ENCODE results near the gene BTAF1. TPM values are rescaled to one million over a fixed set of nuclear protein-coding genes. Genes with fewer than 3 reads are reported as not detected.

The BTAF1 gene
- total RNA-seq, 1 donor, result 59.2 TPM

DNA sequence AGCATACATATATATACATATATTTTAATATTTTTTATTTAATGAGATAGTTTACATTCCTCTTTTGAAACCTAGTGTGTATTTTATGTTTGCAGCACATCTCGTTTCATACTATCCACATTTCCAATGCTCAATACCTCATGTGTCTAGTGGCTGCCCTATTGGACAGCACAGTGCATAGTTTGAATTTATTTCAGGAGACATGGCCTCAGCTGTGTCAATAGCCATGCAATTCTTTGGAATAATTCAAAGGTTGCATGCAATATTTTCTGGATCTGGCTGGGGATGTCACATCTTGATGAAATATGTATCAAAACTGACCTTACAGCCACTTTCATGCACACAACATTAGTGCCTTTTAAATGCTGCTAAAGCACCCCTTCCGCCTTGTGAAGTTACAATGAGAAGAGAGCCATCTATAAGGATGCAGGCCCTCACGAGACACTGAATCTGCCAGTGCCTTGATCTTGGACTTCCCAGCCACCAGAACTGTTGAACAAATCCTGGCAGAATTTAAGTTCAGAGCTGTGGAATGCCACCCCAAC is 27.3 kb upstream of the BTAF1 start:
- DNase-seq (ENCODE audit: low read depth), result no peak
- TF ChIP-seq, protein P1, sequence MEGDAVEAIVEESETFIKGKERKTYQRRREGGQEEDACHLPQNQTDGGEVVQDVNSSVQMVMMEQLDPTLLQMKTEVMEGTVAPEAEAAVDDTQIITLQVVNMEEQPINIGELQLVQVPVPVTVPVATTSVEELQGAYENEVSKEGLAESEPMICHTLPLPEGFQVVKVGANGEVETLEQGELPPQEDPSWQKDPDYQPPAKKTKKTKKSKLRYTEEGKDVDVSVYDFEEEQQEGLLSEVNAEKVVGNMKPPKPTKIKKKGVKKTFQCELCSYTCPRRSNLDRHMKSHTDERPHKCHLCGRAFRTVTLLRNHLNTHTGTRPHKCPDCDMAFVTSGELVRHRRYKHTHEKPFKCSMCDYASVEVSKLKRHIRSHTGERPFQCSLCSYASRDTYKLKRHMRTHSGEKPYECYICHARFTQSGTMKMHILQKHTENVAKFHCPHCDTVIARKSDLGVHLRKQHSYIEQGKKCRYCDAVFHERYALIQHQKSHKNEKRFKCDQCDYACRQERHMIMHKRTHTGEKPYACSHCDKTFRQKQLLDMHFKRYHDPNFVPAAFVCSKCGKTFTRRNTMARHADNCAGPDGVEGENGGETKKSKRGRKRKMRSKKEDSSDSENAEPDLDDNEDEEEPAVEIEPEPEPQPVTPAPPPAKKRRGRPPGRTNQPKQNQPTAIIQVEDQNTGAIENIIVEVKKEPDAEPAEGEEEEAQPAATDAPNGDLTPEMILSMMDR (IDR thresholded peaks at IDR 0.05; ENCODE audit: insufficient read depth, low read depth, low read length), result no peak
- no peak overlapping the region for H3K4me3 ChIP-seq (ENCODE audit: low read depth, low read length)

DNA sequence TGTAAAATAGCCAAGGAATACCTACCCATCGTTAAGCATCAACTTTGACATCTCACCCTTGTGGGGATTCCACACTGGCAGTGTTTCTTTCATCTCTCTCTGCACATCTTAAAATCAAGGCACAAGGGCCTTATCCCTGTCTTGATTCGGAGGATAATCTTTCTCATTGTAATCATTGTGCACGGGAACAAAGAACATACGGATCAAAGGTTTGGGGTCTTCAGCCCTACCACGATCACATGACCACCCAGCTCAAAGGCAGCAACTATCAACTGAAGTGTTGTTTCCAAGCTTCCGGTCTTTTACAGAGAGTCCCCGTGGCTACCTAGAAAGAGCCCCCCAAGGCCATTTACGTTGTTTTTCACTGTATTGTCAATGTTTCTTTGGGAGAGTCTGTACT is 26.1 kb upstream of the BTAF1 start:
- H3K4me3 ChIP-seq (ENCODE audit: low read depth, low read length), result no peak overlapping the region
- DNase-seq (ENCODE audit: low read depth), result no peak
- TF ChIP-seq, protein P1 (IDR thresholded peaks at IDR 0.05; ENCODE audit: insufficient read depth, low read depth, low read length), result no peak

DNA sequence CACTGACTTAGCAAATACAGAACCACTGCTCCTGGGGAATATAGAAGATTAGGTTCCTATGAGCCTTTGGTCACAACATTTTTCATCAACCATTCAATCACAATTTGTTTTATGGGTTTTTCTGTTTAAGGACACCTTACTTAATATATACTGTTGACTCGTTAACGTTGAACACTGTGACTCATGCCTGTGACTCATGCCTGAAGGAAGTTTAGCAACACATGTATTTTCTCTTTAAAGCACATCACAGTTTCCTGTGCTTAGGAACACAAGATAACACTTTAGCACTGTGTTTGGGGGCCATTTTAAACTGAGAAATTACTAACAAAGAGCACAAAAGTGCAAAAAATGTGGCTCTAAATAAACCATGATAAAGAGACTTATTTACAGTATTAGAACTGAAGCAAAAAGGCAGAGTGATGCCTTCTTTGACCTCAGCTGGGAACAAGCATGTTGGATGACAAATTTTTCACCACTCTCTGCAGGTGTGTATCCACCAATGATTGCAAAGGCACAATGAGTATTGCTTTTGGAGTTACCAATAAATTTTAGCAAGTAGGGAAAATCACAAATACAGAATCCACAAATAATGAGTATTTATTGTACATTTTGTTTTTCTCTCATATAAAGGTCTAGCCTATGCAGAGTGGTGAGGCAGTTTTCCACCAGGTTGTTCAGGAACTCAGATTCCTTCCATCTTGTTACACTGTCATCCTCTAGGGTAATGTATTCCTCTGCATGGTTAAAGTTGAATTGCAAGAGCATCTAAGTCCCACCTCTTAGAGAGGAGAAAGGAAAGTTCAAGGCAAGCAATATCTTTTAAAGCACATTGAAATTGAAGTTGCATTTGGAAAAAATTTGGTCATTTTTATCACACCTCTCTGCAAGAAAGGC is 21.5 kb upstream of the BTAF1 start:
- TF ChIP-seq, protein P1 (IDR thresholded peaks at IDR 0.05; ENCODE audit: insufficient read depth, low read depth, low read length), result no peak
- DNase-seq (ENCODE audit: low read depth), result peak; percentile 98
- no peak overlapping the region for H3K4me3 ChIP-seq (ENCODE audit: low read depth, low read length)

DNA sequence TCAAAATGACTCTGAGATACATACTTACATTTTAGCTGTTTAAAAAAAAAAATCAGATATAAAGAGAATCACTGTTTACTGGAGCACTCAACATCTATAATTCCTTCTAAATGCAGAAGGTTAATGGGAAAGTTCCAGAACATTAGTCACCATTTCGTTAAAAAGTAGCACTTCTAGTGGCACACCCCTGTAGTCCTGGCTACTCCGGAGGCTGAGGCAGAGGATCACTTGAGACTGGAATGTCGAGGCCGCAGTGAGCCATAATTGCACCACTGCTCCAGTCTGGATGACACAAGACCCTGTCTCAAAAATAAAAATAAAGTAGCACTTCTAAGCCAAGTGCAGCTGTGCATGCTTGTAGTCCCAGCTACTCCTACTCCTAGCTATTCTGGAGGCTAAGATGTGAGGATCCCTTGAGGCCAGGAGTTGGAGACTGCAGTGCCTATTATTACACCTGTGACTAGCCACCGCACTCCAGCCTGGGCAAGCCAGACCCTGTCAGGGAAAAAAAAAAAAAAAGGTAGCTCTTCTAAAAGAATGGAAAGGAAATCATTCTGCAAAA is 16.5 kb upstream of the BTAF1 start:
- no peak overlapping the region for H3K4me3 ChIP-seq (ENCODE audit: low read depth, low read length)
- TF ChIP-seq, protein P1 (IDR thresholded peaks at IDR 0.05; ENCODE audit: insufficient read depth, low read depth, low read length), result no peak
- DNase-seq (ENCODE audit: low read depth), result no peak

DNA sequence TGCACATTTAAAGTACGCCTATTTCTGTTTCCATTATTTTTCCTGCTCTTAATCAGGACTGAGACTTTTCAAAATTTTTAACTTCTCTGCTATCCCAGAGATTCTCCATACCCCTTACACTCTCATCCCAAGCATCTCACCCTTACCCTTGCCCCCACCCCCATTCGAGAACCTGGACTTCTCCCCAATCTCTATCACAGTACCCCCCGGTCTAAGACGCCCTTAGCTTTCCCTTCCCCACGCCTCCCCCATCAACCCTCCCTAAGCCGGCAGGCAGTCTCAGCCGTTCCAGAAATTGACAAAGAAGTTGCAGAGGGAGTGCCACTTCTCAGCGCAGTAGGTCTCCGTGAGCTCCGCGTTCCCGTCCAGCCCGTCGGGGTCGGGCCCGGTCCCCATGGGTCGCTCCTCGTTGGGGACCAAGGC is 15.6 kb upstream of the BTAF1 start:
- TF ChIP-seq, protein P1 (IDR thresholded peaks at IDR 0.05; ENCODE audit: insufficient read depth, low read depth, low read length), result no peak
- peak overlapping the region; percentile 69 for H3K4me3 ChIP-seq (ENCODE audit: low read depth, low read length)
- DNase-seq (ENCODE audit: low read depth), result peak; percentile 28

DNA sequence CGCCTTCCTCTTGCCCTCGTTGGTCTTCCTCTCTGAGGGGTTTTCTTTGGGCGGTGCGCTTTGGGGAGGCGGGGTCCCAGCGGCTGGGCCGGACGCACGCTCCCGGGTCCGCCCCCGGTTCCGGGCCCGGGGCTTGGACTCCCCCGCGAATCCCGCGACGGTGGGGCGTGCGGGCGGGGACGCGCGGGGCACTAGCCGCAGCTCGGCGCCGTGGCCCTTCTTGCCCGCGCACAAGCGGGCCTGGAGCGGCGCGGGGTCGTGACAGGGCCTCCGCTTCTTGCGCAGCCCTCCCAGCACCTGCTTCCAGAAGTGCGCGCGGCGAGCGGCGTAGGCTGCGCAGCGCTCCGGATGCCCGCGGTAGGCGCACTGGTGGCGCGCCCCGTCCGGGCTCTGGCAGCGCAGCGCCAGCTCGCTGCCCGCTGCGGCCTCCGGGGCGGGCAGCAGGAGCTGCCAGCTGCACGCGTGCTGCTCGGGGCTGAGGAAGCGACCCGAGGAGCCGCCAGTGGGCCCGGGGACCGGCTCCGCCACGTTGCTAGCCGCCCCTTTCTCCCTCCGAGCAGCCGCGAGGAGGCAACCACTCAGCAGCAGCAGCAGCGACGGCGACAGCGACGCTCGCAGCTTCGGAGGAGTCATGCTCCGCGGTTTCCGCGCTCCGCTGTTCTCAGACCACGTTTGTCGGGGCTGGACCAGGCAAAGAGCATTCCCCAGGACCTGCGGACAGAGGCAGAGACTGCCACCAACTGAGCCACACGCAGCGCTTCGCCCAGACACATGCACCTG is 15.0 kb upstream of the BTAF1 start:
- TF ChIP-seq, protein P1 (IDR thresholded peaks at IDR 0.05; ENCODE audit: insufficient read depth, low read depth, low read length), result peak; percentile 17
- peak overlapping the region; percentile 69 for H3K4me3 ChIP-seq (ENCODE audit: low read depth, low read length)
- peak; percentile 70 for DNase-seq (ENCODE audit: low read depth)

Measured in fibroblast of villous mesenchyme (primary cell).